CD4-positive, CD25-positive, alpha-beta regulatory T cell (primary cell): ENCODE measurements around the gene EPN2. TPM values are rescaled to one million over a fixed set of nuclear protein-coding genes. Genes with fewer than 3 reads are reported as not detected.

Experiments
- ATAC-seq, 2 donors: fragments of 150-1000 bp; cut with Tn5 transposase; one replicate each; pipeline ENCODE4 v1.10.0; 2021; ENCODE audit warnings: low read depth in 2 of 2, moderate number of reproducible peaks in 2 of 2, moderate library complexity in 1 of 2
- DNase-seq, 3 donors: peaks; one replicate each; pipeline versions ENCODE4 v3.0.0 to v3.0.0-alpha.2; 2012 to 2022; ENCODE audit warnings: mixed read lengths in 1 of 3
- H3K27ac ChIP-seq: one replicate; pipeline ENCODE4 v1.7.0; 2013; ENCODE audit warnings: mild to moderate bottlenecking, low read length; ENCODE audit not compliant: insufficient read depth, poor library complexity, severe bottlenecking
- H3K27me3 ChIP-seq: one replicate; pipeline ENCODE4 v1.7.0; 2013; ENCODE audit warnings: low read length; ENCODE audit not compliant: control insufficient read depth, insufficient read depth
- H3K36me3 ChIP-seq: one replicate; pipeline ENCODE4 v1.7.0; 2013; ENCODE audit warnings: mild to moderate bottlenecking, low read length, moderate library complexity; ENCODE audit not compliant: control insufficient read depth, insufficient read depth
- H3K4me1 ChIP-seq: 2 replicates; pipeline ENCODE4 v1.7.0; 2013; ENCODE audit warnings: mild to moderate bottlenecking, low read length; ENCODE audit not compliant: insufficient read depth, control insufficient read depth, poor library complexity, severe bottlenecking
- H3K4me3 ChIP-seq: one replicate; pipeline ENCODE4 v1.7.0; 2013; ENCODE audit warnings: low read depth, mild to moderate bottlenecking, low read length, moderate library complexity
- H3K9me3 ChIP-seq, 2 experiments: 1 replicate in 1 of 2; 2 replicates in 1 of 2; pipeline ENCODE4 v1.7.0; 2013; ENCODE audit warnings: low read length in 2 of 2, mild to moderate bottlenecking in 1 of 2, moderate library complexity in 1 of 2; ENCODE audit not compliant: control insufficient read depth in 2 of 2
- H3K27ac Mint-ChIP-seq, 3 donors: one replicate each; pipeline ENCODE4 v1.8.0; 2020 to 2022; ENCODE audit warnings: mild to moderate bottlenecking in 3 of 3, mixed read lengths in 3 of 3, moderate library complexity in 2 of 3
- H3K27me3 Mint-ChIP-seq: one replicate; pipeline ENCODE4 v1.8.0; 2022; ENCODE audit warnings: mild to moderate bottlenecking, mixed read lengths
- H3K36me3 Mint-ChIP-seq: one replicate; pipeline ENCODE4 v1.8.0; 2020; ENCODE audit warnings: mixed read lengths
- H3K4me1 Mint-ChIP-seq, 4 donors: one replicate each; pipeline ENCODE4 v1.8.0; 2020 to 2022; ENCODE audit warnings: mixed read lengths in 4 of 4, mild to moderate bottlenecking in 1 of 4
- H3K4me3 Mint-ChIP-seq, 4 donors: one replicate each; pipeline ENCODE4 v1.8.0; 2020 to 2022; ENCODE audit warnings: mild to moderate bottlenecking in 4 of 4, mixed read lengths in 4 of 4, moderate library complexity in 3 of 4
- H3K9me3 Mint-ChIP-seq, 7 donors: one replicate each; pipeline ENCODE4 v1.8.0; 2020 to 2022; ENCODE audit warnings: mixed read lengths in 7 of 7, mild to moderate bottlenecking in 3 of 7, moderate library complexity in 2 of 7
- polyA plus RNA-seq, 4 donors: library from polyadenylated mRNA; unstranded; fragments of 300-500 nt; fragmentation: Illumina TruSeq; gene quantifications; one replicate each; pipeline ENCODE4 v1.2.3, GENCODE V29; 2021
- total RNA-seq: library from RNA; stranded (reverse); gene quantifications from one replicate; pipeline ENCODE4 v1.2.3, GENCODE V29; 2022

EPN2 gene
- total and polyA plus RNA-seq, 5 donors from 2014 or later: 7.1 to 14.9 (median 8.1) TPM

DNA sequence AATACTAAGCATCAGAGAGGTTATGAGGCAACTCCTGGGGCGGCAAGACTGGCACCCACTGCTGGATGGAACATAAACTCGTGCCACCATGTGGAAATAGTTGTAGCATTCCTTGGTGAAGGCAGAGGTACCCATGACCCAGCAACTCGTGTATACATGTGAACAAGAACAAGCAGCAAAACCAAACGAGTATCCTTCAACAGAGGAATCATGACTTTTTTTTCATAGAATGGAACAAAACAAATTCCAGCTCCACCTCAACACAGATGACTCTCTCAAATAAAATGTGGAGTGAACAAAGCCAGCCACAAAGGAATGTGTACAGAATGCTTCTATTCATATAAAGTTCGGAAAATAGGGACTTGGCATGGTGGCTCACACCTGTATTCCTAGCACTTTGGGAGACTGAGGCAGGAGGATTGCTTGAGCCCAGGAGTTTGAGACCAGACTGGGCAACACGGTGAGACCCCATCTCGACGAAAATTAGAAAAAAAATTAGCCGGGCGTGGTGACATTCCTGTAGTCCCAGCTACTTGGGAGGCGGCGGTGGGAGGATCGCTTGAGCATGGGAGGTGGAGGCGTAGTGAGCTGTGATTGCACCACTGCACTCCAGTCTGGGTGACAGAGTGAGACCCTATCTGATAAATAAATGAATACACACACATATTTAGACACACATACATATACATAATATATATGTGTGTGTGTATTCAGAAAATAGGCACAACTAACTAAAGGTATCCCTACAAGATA, 90.0 kb downstream of the EPN2 start:
- Mint-ChIP-seq H3K4me3 (no peak overlapping the region), H3K27ac (no peak overlapping the region), H3K9me3 (peaks cover 0 to 13% (median 0%) of the 10 kb centered on the region in 7 donors), H3K36me3 (peaks cover 4% of the 10 kb centered on the region), H3K27me3 (no peaks in the 10 kb centered on the region), H3K4me1 (no peaks in the 10 kb centered on the region)
- Histone ChIP-seq H3K4me1 (no peaks in the 10 kb centered on the region), H3K27ac (no peak overlapping the region), H3K27me3 (no peaks in the 10 kb centered on the region), H3K4me3 (no peak overlapping the region), H3K9me3 (peaks cover 0 to 9% of the 10 kb centered on the region in 2 experiments), H3K36me3 (no peaks in the 10 kb centered on the region)
- ATAC-seq (no peak), DNase-seq (no peak)

DNA sequence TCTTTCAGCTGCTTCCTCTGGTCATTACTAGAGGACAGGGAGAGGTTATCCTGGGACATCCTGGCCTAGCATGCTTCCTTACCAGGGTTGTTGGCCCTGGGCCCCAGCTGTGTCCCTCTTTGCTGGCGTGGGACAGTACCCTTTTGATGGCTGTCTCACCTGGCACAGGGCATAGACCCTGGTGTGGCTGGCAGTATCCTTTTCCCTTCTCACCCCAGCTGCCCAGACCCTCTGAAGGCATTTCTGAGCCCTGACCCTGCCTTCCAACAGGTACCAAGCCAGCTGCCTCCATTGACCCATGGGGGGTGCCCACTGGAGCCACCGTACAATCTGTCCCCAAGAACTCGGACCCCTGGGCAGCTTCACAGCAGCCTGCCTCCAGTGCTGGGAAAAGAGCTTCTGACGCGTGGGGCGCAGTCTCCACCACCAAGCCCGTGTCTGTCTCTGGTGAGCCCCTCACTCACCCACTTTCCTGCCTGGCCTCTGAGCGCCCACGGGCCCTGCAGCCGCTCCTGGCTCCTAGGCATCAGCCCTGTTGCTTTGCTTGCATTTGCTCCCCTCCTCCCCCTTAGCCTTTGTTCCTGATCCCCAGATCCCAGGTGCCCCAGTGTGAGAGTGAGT, 91.4 kb downstream of the EPN2 start:
- H3K9me3 Mint-ChIP-seq: peaks cover 0 to 13% (median 0%) of the 10 kb centered on the region in 7 donors
- no peak overlapping the region for H3K4me3 ChIP-seq
- no peak overlapping the region for H3K4me3 Mint-ChIP-seq
- H3K27ac Mint-ChIP-seq: no peak overlapping the region
- H3K4me1 ChIP-seq: no peaks in the 10 kb centered on the region
- DNase-seq (no peak), ATAC-seq (peak in 1 of 2 donors; percentile 25)
- no peaks in the 10 kb centered on the region for H3K4me1 Mint-ChIP-seq
- H3K9me3 ChIP-seq: peaks cover 0 to 9% of the 10 kb centered on the region in 2 experiments
- H3K36me3 Mint-ChIP-seq: no peaks in the 10 kb centered on the region
- H3K27me3 Mint-ChIP-seq: no peaks in the 10 kb centered on the region
- H3K27ac ChIP-seq: no peak overlapping the region
- H3K36me3 ChIP-seq: no peaks in the 10 kb centered on the region
- H3K27me3 ChIP-seq: no peaks in the 10 kb centered on the region

DNA sequence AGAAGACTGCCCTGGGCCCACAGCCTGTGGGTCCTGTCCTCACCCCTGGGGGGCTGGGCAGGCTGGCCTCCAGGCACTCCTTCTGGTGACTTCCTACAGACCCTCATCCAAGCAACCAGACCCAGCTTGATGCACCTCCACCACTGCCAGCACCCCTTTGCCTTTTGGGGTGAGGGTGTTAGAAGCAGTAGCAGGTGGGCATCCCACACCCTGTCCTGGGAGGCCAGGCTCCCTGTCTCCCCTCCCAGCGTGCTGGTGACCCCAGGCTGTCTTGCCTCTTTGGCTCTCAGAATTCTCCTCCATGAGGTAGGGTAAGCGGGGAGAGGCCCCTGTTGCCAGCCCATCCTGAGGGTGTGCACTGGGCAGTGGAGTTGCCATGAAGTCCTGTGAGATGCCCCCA, 92.0 kb downstream of the EPN2 start:
- H3K27ac Mint-ChIP-seq: no peak overlapping the region
- Histone ChIP-seq H3K27me3 (no peaks in the 10 kb centered on the region), H3K4me1 (no peaks in the 10 kb centered on the region), H3K4me3 (no peak overlapping the region), H3K36me3 (no peaks in the 10 kb centered on the region), H3K9me3 (peaks cover 0 to 9% of the 10 kb centered on the region in 2 experiments), H3K27ac (no peak overlapping the region)
- H3K9me3 Mint-ChIP-seq: peaks cover 0 to 13% (median 0%) of the 10 kb centered on the region in 7 donors
- H3K4me1 Mint-ChIP-seq: no peaks in the 10 kb centered on the region
- DNase-seq (no peak), ATAC-seq (no peak)
- no peak overlapping the region for H3K4me3 Mint-ChIP-seq
- H3K27me3 Mint-ChIP-seq: no peaks in the 10 kb centered on the region
- H3K36me3 Mint-ChIP-seq: no peaks in the 10 kb centered on the region

GRCh38 chr17:19329839-19330238, 92.7 kb downstream of the EPN2 start:
- no peak overlapping the region for H3K4me3 Mint-ChIP-seq
- ATAC-seq (no peak), DNase-seq (no peak)
- H3K27ac ChIP-seq: no peak overlapping the region
- peaks cover 0 to 9% of the 10 kb centered on the region in 2 experiments for H3K9me3 ChIP-seq
- no peaks in the 10 kb centered on the region for H3K27me3 ChIP-seq
- H3K27ac Mint-ChIP-seq: no peak overlapping the region
- H3K36me3 Mint-ChIP-seq: no peaks in the 10 kb centered on the region
- H3K27me3 Mint-ChIP-seq: no peaks in the 10 kb centered on the region
- no peaks in the 10 kb centered on the region for H3K4me1 Mint-ChIP-seq
- H3K36me3 ChIP-seq: no peaks in the 10 kb centered on the region
- peaks cover 0 to 13% (median 0%) of the 10 kb centered on the region in 7 donors for H3K9me3 Mint-ChIP-seq
- no peak overlapping the region for H3K4me3 ChIP-seq
- H3K4me1 ChIP-seq: no peaks in the 10 kb centered on the region

GRCh38 chr17:19330271-19330670, 93.1 kb downstream of the EPN2 start:
- Histone ChIP-seq H3K9me3 (peaks cover 0 to 6% of the 10 kb centered on the region in 2 experiments), H3K36me3 (no peaks in the 10 kb centered on the region), H3K4me1 (no peaks in the 10 kb centered on the region), H3K27me3 (no peaks in the 10 kb centered on the region), H3K4me3 (no peak overlapping the region), H3K27ac (no peak overlapping the region)
- no peak overlapping the region for H3K4me3 Mint-ChIP-seq
- no peaks in the 10 kb centered on the region for H3K36me3 Mint-ChIP-seq
- peaks cover 0 to 9% (median 0%) of the 10 kb centered on the region in 7 donors for H3K9me3 Mint-ChIP-seq
- ATAC-seq (no peak), DNase-seq (no peak)
- peak overlapping the region in 1 of 3 donors; percentile 20 for H3K27ac Mint-ChIP-seq
- no peaks in the 10 kb centered on the region for H3K4me1 Mint-ChIP-seq
- no peaks in the 10 kb centered on the region for H3K27me3 Mint-ChIP-seq

DNA sequence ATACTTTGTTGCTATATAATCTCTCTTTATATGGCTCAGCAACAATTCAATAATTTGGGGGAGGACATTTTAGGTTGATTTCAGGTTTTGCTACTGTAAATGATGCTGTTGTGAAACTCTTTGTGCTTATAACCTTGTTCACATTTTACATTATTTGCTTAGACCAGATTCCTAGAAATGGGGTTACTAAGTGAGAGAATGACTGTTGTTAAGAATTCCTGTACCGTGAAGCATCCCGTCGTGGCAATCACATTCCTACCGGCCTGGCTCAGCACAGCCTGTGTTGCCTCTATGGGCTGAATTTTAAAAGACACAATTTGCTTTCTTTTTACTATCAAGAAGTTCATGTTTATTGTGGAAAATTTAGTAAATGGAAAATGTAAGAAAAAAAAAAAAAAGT, 94.0 kb downstream of the EPN2 start:
- no peak for DNase-seq
- Mint-ChIP-seq H3K9me3 (peaks cover 0 to under 1% (median 0%) of the 10 kb centered on the region in 7 donors), H3K36me3 (no peaks in the 10 kb centered on the region), H3K27me3 (no peaks in the 10 kb centered on the region), H3K4me1 (no peaks in the 10 kb centered on the region), H3K27ac (no peak overlapping the region), H3K4me3 (no peak overlapping the region)
- H3K4me3 ChIP-seq: no peak overlapping the region
- H3K36me3 ChIP-seq: no peaks in the 10 kb centered on the region
- H3K4me1 ChIP-seq: no peaks in the 10 kb centered on the region
- H3K9me3 ChIP-seq: no peaks in the 10 kb centered on the region
- no peak for ATAC-seq
- H3K27me3 ChIP-seq: no peaks in the 10 kb centered on the region
- H3K27ac ChIP-seq: no peak overlapping the region

GRCh38 chr17:19331543-19332245, 94.5 kb downstream of the EPN2 start:
- Mint-ChIP-seq H3K27ac (no peak overlapping the region), H3K9me3 (no peaks in the 10 kb centered on the region), H3K27me3 (no peaks in the 10 kb centered on the region), H3K4me3 (no peak overlapping the region), H3K36me3 (no peaks in the 10 kb centered on the region), H3K4me1 (no peaks in the 10 kb centered on the region)
- no peaks in the 10 kb centered on the region for H3K36me3 ChIP-seq
- H3K27ac ChIP-seq: no peak overlapping the region
- no peak for DNase-seq
- H3K4me3 ChIP-seq: no peak overlapping the region
- ATAC-seq: no peak
- no peaks in the 10 kb centered on the region for H3K9me3 ChIP-seq
- H3K27me3 ChIP-seq: no peaks in the 10 kb centered on the region
- no peaks in the 10 kb centered on the region for H3K4me1 ChIP-seq
